OCI-LY3 (cell line): ENCODE data around the gene CCRL2.

Experiments used
- H2AFZ ChIP-seq: fragments of 200-600, 300-600 bp; shearing (Covaris generic); 2 replicates; pipeline ENCODE4 v1.6.0; 2014; ENCODE audit warnings: antibody characterized with exemption, low read depth, low read length
- H3K27ac ChIP-seq: fragments of 200-600, 300-600 bp; sonication (generic); 2 replicates; pipeline ENCODE4 v1.5.1; 2014; ENCODE audit warnings: mild to moderate bottlenecking, low read length, moderate library complexity, mixed read lengths
- H3K27me3 ChIP-seq: fragments of 200-600, 300-600 bp; sonication (generic); 2 replicates; pipeline ENCODE4 v1.6.1; 2014; ENCODE audit warnings: low read depth, low read length, mixed read lengths
- H3K36me3 ChIP-seq: fragments of 200-600, 300-600 bp; sonication (generic); replicated peaks from 2 replicates; pipeline ENCODE3; 2014; ENCODE audit warnings: low read depth, low read length, mixed read lengths
- H3K4me1 ChIP-seq: fragments of 300-600, 200-600 bp; sonication (generic); 2 replicates; pipeline ENCODE4 v1.6.1; 2014; ENCODE audit warnings: low read length, mixed read lengths
- H3K4me2 ChIP-seq: fragments of 200-600, 300-600 bp; sonication (generic); 2 replicates; pipeline ENCODE4 v1.6.1; 2014; ENCODE audit warnings: low read length, mixed read lengths
- H3K4me3 ChIP-seq: fragments of 300-600, 200-600 bp; sonication (generic); 2 replicates; pipeline ENCODE4 v1.5.1; 2014; ENCODE audit warnings: antibody characterized with exemption, mild to moderate bottlenecking, low read length, moderate library complexity
- H3K79me2 ChIP-seq: fragments of 300-600, 200-600 bp; shearing (Covaris generic); 2 replicates; pipeline ENCODE4 v1.6.1; 2014; ENCODE audit warnings: mild to moderate bottlenecking, low read length, mixed read lengths
- H3K9ac ChIP-seq: fragments of 300-600, 200-600 bp; shearing (Covaris generic); 2 replicates; pipeline ENCODE4 v1.6.0; 2014; ENCODE audit warnings: mild to moderate bottlenecking, low read length, moderate library complexity
- H3K9me3 ChIP-seq: fragments of 200-600, 300-600 bp; shearing (Covaris generic); 2 replicates; pipeline ENCODE4 v1.6.1; 2014; ENCODE audit warnings: low read length, mixed read lengths; ENCODE audit not compliant: insufficient read depth
- H4K20me1 ChIP-seq: fragments of 200-600, 300-600 bp; sonication (generic); 2 replicates; pipeline ENCODE4 v1.6.1; 2016; ENCODE audit warnings: low read length, mixed read lengths; ENCODE audit not compliant: insufficient read depth
- EZH2phosphoT487 ChIP-seq: fragments of 200-600 bp; shearing (Covaris generic); IDR thresholded peaks from 2 replicates; pipeline ENCODE4 v1.6.1; 2018; ENCODE audit warnings: antibody characterized with exemption, mixed run types, low read depth
- TF ChIP-seq, protein P1 (sequence below): fragments of 200-600, 300-600 bp; sonication (generic); IDR thresholded peaks from 2 replicates; pipeline ENCODE4 v1.5.1; 2014; ENCODE audit warnings: antibody characterized with exemption, low read length, low read depth

Gene CCRL2

GRCh38 chr3:46393554-46394434, 13.3 kb upstream of the CCRL2 start:
- H3K79me2 ChIP-seq: no peaks in the 10 kb centered on the region
- no peak overlapping the region for H3K4me3 ChIP-seq
- no peaks in the 10 kb centered on the region for H3K36me3 ChIP-seq
- no peak overlapping the region for H3K4me2 ChIP-seq
- peaks cover 7% of the 10 kb centered on the region for H3K4me1 ChIP-seq
- no peak overlapping the region for H3K27ac ChIP-seq
- no peak for TF ChIP-seq EZH2phosphoT487
- TF ChIP-seq, protein P1, sequence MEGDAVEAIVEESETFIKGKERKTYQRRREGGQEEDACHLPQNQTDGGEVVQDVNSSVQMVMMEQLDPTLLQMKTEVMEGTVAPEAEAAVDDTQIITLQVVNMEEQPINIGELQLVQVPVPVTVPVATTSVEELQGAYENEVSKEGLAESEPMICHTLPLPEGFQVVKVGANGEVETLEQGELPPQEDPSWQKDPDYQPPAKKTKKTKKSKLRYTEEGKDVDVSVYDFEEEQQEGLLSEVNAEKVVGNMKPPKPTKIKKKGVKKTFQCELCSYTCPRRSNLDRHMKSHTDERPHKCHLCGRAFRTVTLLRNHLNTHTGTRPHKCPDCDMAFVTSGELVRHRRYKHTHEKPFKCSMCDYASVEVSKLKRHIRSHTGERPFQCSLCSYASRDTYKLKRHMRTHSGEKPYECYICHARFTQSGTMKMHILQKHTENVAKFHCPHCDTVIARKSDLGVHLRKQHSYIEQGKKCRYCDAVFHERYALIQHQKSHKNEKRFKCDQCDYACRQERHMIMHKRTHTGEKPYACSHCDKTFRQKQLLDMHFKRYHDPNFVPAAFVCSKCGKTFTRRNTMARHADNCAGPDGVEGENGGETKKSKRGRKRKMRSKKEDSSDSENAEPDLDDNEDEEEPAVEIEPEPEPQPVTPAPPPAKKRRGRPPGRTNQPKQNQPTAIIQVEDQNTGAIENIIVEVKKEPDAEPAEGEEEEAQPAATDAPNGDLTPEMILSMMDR: no peak
- no peak overlapping the region for H2AFZ ChIP-seq
- no peaks in the 10 kb centered on the region for H4K20me1 ChIP-seq
- H3K27me3 ChIP-seq: peaks cover 22% of the 10 kb centered on the region
- no peak overlapping the region for H3K9ac ChIP-seq
- no peaks in the 10 kb centered on the region for H3K9me3 ChIP-seq

DNA sequence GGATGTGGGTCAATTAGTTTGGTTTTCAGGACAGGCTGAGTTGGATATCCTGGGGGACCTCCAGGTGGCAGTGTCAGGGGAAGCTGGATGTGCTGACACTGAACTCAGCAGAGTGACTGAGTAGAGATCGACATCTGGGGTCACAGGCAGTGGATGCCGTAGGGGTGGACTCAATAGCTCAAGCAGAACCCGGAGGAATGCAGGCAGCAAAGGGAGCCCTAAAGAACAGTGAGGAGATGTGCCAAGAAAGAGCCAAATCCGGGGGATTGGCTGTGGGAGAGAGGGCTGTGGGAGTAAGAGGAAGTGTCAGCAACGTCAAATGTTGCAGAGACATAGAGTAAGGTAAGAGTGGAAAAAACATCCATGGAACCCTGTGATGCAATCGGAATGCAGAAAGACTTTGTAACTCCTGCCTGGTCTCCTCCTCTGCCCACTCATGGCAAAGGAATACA, 11.8 kb upstream of the CCRL2 start:
- H4K20me1 ChIP-seq: no peaks in the 10 kb centered on the region
- H3K79me2 ChIP-seq: no peaks in the 10 kb centered on the region
- no peak overlapping the region for H3K4me2 ChIP-seq
- TF ChIP-seq, protein P1: peak; percentile 54
- TF ChIP-seq EZH2phosphoT487: no peak
- H3K27ac ChIP-seq: no peak overlapping the region
- H2AFZ ChIP-seq: no peak overlapping the region
- H3K27me3 ChIP-seq: peaks cover 20% of the 10 kb centered on the region; the same call in 1 of the 2 replicates
- no peaks in the 10 kb centered on the region for H3K9me3 ChIP-seq
- H3K9ac ChIP-seq: no peak overlapping the region
- no peak overlapping the region for H3K4me3 ChIP-seq
- H3K36me3 ChIP-seq: no peaks in the 10 kb centered on the region
- peaks cover 7% of the 10 kb centered on the region for H3K4me1 ChIP-seq

- TF ChIP-seq, protein P1: no peak
- no peak for TF ChIP-seq EZH2phosphoT487
- no peak overlapping the region for H3K4me2 ChIP-seq
Measured at GRCh38 chr3:46395766-46396530, 11.1 kb upstream of the CCRL2 start.

GRCh38 chr3:46397111-46397510, 9.9 kb upstream of the CCRL2 start:
- peaks cover 7% of the 10 kb centered on the region for H3K4me1 ChIP-seq
- TF ChIP-seq EZH2phosphoT487: no peak
- TF ChIP-seq, protein P1: no peak
- no peaks in the 10 kb centered on the region for H3K9me3 ChIP-seq
- H3K27ac ChIP-seq: no peak overlapping the region
- no peak overlapping the region for H3K9ac ChIP-seq
- H3K4me2 ChIP-seq: no peak overlapping the region
- H3K79me2 ChIP-seq: no peaks in the 10 kb centered on the region
- H3K27me3 ChIP-seq: peaks cover 32% of the 10 kb centered on the region
- no peaks in the 10 kb centered on the region for H4K20me1 ChIP-seq
- no peak overlapping the region for H2AFZ ChIP-seq
- H3K4me3 ChIP-seq: no peak overlapping the region
- H3K36me3 ChIP-seq: no peaks in the 10 kb centered on the region

More at GRCh38 chr3:46395766-46396530, 11.1 kb upstream of the CCRL2 start:
- Histone ChIP-seq H3K27ac (no peak overlapping the region), H3K9me3 (no peaks in the 10 kb centered on the region), H3K4me1 (peaks cover 7% of the 10 kb centered on the region), H4K20me1 (no peaks in the 10 kb centered on the region), H2AFZ (0 out of 2 replicates have a peak overlapping the region, but pooled peaks have one; percentile 28), H3K36me3 (no peaks in the 10 kb centered on the region), H3K27me3 (peaks cover 27% of the 10 kb centered on the region; the same call in 1 of the 2 replicates), H3K79me2 (no peaks in the 10 kb centered on the region), H3K4me3 (no peak overlapping the region), H3K9ac (no peak overlapping the region)
